Measurements from ENCODE around the gene RBM5.

RBM5 gene

DNA sequence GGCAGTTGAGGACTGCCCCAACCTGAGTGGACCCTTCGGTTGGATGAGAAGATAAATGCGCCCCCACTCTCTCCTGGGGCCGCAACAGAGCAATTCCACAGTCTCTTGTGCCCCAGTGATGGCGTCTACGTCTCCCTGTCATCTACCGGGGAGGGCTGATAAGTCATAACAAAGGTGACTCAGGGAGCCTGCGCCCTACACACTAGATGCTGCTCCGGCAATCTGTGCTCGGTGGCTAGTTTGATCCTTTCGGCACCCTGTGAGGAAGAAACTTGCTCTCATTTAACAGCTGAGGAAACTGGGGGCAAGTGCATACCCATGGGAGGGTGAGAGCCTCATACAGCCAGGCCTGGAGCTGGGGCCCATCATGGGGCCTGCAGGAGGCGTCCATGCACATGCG, 52.3 kb downstream of the RBM5 start:
- DNase-seq = no peak

DNA sequence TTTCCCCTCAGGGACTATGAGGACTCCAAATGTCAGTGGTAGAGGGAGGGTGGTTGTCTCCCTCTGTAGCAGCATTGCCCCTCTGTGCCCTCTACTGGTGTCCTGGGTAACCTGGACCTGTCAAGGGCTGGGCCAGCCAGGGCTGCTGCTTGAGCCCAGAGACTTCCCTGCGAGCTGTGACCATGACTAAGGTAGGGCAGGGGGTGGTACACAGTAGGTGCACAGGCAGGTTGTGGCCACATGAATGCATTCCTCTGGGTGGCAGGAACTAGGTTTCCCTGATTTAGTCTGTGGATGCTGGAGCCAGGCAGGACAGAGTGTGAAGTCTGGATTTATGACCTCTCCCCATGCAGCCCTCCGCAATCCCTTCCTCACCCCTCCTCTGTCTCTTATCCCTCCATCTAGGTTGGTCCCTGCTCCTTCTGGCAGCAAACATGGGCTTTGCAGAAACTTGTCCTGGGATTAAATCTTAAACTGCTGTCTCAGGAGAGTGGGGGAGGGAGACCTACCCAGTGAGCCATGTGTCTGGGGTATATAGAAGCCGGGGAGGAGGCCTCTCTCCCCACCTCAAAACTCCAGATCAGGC, 57.7 kb downstream of the RBM5 start:
- no peak for DNase-seq

DNA sequence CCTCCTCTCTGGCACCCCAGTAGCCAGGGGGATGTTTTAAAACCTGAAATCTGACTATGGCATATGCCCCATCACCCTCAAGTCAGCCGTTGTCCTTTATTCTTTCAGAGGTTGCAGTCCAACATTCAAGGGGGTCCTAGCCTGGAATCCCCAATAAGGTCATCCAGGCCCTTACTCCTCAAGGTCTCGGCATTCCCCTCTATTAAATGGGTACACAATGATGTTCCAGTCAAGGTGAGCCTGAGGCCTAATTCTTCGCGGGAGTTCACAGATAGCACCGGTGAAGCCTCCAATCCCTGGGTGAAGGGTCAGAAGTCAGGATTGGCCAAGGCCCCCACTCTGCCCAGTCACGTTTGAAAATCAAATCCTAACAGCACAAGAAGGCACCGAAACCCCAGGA, 58.3 kb downstream of the RBM5 start:
- no peak for DNase-seq

DNA sequence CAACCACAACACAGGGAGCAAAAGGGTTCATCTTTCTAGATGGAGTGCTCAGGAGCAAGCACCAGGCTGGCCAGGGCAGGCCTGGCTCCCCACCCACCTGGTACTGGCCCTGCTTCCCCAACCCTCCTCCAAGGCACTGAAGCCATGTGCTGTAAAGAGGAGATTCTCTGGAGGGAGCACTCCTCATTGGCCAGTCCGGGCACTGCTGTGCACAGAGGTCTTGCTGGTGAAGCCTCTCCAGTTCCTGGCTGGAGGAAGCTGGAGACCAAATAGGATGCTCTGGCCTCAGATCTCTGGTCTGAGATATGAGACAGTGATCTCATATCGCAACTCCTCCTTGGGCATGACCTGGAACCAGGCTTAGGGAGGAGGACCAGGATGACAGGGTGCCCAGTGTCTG, 58.7 kb downstream of the RBM5 start:
- no peak for DNase-seq

DNA sequence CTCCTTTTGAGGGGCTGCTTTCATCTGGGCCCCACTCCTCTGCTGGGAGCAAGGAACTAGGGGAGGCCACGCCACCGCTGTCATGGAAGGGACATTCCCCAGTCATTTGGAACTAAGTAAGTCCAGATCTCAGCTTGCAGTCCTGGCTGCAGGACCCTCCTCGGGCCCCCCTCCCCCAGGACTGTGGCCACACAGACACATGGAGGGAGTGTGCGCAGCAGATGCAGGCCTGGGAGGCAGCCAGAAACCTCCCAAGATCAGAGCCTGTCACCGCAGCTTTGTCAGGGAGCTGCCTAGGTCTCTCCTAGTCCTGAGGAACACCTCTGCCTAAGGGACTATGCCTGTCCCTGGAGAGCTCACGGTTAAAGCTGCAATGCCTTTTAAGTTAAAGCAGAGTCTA, 59.1 kb downstream of the RBM5 start:
- DNase-seq = no peak

DNA sequence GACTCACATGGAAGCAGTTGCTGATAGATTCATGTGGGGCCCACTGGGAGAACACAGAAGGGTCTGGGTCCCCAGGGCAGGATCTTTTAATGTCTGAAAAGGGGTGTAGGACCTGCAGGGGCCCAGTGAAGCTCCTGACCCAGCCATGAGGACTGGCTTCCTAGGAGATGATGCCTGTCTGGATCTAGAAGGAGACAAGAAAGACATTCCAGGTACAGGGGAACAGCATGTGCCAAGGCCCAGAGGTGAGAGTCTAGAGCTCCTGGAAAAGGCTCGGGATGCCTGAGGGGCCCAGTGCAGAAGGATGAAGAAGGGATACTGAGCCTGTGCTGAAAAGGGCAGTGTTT, 61.7 kb downstream of the RBM5 start:
- no peak for DNase-seq

DNA sequence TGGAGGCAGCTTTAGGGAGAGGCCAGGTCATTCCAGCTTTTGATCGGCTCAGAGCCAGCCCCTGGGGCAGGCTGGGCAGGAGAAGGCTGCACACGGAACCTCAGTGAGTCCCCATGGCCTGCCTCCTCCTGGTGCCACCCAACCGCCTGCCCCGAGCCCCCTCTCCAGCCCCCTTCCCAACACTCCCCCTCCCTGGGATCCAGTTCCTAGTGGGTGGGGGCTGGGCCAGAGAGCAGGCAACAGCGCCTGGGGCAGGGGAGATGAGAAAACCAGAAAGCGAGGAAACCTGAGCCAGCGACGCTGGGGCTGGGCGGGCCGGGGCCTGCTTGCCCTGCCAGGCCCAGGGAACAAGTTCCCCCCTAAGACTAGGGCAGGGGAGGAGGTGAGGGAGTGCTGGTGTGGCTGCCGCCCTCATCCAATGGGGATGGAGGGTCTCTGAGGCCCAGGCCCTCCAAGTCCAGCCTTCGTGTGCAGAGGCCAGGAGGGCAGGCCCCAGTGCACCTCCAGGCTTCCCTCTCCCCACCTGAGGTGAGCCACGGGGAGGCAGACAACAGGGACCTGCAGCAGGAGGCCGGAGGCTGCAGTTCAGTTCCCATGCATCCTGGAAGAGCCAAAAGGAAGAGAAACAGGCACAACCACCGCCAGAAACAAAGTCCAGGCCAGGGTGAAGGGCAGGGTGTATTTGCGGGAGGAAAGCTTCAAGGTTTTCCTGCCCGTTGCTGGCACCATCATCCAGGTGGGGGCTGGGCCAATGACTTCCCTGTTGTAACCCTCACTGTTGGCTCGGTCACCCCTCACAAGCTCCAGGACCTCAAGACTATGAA, 62.4 kb downstream of the RBM5 start:
- no peak for DNase-seq

DNA sequence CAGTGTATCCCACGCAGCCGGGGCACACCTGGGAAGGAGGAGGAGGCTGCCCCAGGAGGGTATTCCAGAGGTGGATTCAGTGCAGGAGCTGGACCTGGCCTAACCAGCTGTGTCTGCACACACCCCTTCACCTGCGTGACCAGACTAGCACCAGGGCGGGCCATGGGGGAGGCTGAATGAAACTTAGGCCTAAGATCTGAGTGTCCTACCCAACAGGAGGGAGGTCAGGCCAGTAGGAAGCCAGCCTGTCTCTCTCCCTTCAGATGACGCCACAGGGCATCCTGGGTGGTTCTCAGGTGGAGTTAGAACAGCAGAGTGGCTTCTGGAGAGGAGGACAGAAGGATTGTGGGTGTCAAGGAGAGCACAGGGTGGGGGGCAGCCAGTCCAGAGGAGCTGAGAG, 63.0 kb downstream of the RBM5 start:
- no peak for DNase-seq

DNA sequence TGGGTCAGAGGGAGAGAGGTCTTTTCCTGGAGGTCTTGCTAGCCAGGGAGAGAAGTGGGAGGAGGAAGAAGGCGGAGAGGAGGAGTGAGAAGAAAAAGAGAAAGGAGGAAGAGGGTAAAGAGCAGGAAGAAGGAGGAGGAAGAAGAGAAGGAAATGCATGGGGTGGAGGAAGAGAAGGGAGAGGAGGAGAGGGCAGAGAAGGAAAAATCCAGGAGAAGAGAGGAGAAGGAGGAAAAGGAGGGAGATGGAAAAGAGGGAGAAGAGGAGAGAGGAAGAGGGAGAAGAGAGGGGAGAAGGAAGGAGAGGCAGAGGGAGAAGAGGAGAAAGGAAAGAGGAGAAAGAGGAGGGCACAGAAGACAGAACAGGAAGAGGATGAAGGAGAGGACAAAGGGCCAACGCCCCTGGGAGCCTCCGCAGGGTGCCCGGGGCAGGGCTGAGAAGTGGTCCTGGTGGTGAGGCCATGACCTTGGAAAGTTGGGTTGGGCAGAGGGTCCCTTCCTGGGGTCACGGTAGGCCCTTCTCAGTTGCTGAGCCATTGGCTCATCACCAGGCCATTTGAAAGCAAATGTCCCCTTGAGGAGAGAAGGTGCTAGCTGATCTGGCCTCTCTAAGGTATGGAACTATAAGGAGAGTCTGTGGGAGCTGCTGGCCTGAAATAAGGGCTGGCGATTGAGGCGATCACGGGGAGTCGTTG, 65.2 kb downstream of the RBM5 start:
- DNase-seq = no peak

DNA sequence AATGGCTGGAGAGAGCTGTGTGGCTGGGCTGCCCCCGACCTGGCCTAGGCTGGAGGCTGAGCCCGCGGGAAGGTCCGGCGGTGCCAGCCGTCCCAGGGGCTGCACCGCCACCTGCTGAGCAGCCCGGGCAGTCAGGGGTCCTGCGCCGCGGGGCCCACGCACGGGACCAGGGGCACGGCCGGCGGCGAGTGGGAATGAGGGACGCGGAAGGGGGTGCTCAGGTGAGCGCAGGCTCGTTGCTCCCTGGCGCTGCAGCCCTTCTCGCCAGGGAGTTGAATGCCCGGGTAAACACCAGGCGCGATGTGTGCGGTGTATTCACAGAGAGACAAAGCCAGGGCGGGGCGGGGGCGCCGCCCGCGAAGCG, 65.7 kb downstream of the RBM5 start:
- no peak for DNase-seq

DNA sequence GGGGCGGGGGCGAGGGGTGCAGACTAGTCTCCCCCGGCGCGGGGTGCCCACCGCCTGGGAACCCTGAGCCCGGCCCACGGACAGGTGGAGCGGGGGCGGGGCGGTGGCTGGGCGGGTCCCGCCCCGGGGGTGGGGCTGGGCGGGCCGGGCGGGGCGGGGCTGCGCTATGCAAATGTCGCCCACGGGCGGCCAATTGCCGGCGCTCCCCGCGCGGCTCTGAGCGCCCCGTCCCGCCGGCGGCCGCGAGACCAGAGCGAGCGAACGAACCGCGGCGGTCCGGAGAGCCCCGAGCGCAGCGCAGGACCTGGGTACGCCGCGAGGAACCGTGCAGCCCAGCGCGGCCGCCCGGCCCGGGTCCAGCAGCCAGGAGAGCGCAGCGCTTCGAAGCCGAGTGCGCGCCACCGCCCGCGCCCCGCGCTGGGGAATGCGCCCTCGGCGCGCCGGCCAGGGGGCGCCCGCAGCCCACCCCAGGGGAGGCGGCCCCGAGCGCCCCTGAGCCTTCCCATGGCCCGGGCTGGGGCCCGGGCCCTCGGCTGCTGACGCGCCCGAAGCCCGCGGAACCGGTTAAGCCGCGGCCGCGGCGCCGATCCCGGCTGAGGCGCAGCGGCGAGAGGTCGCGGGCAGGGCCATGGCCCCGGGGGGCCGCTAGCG, 66.2 kb downstream of the RBM5 start, which contains the start of gene SEMA3F:
Gene SEMA3F, plus strand, starts transcription at position 485 of the 651 bp plus-strand sequence. CDS start 4,299 bp downstream, outside the sequence.
- no peak for DNase-seq

DNA sequence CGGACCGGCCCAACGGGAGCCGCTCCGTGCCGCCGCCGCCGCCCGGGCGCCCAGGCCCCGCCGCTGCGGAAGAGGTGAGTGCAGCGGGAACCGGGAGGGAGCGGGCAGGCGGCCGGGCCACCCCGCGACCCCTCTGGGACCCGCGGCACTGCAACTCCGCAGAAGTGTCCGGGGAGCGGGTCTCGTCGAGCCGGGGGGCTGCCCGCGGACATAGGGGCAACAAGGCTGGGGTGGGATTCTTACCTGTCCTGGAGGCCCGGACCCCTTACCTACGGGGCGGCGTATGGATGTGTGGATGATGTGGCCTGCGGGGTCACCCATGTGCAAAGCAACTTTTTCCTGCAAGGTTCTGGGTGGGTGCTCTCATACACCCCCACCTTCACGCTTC, 66.8 kb downstream of the RBM5 start:
- no peak for DNase-seq

DNA sequence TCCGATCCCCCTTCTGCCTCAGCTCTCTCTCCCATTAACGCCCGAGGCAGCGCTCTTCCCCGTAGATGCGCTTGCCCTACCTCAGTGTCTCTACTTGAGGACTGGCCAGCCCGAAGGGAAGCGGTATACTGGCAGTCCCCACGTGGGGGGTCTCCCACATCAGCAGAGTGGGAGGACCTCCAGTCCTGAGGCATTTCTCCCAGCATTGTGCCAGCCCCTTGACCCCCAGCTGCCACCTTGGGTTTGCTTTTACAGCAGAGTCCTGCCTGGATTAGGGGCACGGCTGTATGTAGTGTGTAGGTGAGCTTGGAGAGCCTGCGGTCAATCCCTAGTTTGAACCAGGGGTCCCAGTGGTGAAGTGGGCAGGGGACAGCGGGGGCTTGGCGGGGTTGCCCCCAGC, 67.2 kb downstream of the RBM5 start:
- DNase-seq = no peak

DNA sequence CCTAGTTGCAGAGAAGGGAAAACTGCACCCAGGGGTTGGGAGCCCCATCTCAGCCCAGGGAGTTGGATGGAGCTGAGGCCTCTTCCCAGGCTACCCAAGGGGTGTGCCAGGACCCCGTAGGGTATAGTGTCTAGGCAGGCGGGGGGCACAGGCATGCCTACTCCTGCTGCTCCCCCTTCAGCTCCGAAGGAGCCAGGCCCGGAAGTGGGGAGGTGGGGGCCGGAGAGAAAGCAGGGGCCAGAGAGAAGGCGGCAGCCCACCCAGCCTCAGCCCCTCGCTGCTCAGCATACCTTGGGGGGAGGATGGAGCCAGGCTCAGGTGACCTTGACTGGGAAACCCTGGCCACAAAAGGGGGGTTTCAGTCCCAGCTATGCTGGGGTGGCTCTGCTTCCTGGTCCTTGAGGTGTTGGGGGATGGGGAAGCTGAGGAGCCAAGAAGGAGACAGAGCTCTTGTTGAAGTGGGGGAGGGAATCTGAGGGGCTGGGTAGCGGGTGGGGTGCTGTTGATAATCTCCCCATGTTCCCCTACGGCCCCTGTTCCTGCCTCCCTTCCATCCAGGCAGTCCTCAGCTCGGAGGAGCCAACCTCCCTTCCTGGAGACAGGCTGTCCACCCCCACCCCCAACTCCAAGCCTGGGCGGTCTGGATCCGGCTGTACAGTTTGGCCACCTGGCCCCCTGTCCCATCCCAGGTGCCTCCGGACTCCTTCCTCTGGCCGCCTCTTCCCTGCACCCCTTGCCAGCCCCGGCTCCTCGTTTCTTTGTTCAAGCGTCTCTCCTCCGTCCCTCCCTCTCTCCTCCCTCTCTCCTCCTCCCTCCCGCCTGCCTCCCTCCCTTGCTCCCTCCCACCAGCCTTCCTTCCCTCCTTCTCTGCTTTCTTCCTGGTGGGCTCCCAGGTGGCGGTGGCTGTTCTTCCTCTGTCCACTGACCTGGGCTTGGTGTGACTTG, 68.1 kb downstream of the RBM5 start:
- no peak for DNase-seq

DNA sequence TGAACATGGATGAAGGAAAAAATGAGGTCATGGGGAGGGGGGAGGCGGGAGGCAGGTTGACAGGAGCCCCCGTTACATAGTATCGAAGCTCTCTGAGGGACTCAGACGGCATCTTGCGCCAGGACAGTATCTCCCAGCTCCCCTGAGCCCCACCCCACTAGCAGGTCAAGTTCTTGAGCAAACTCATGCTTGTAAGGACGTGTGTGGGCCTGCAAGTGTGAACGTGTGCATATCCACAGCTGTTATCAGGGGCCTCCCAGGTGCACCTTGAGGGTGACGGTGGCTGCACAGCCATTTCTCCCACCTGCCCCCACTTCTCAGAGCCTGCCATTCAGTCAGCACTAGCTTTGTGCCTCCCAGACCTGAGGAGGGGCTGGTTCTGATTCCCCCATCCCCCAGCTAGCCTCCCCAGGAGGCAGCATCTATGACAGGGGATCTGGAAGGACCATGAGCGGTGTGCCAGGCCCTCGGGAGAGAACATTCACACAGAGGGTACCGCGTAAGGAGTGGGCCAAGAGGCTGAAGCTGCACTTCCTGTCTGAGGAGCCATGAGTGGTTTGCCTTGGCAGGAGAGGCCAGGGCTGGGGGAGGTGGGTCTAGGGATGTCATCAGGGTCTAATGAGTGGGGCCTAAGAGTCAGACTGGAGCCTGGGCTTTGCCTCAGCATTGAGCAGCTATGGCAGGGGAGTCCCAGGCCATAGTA, 69.3 kb downstream of the RBM5 start:
- no peak for DNase-seq

DNA sequence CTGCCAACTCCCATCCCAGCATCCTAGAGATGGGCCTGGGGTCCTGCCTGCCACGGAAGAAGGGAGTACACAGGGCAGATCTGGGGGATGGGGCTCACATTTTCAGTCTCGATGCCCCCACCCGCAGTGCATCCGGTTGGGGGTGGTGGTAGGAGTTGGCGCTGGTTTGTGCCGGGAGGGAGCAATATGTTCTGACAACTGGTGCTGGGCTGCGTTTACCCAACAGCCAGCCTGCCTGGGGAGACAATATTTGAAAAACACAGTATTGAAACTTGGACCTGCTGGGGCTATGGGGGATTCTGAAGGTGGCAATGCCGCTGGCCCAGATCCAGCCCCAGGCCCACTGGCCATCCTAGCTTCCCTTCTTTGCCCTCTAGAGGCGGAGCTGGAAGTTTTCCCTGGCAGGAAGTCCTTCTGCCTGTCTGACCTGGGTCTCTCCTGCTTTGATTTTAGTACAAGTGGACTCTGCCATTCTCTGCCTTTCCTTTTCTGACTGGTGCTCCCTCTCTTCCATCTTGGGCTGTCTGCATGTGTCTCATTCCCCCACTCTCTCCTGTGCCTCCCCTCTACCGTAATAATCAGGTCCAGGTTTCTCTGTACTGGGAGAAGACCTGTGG, 69.9 kb downstream of the RBM5 start:
- no peak for DNase-seq

DNA sequence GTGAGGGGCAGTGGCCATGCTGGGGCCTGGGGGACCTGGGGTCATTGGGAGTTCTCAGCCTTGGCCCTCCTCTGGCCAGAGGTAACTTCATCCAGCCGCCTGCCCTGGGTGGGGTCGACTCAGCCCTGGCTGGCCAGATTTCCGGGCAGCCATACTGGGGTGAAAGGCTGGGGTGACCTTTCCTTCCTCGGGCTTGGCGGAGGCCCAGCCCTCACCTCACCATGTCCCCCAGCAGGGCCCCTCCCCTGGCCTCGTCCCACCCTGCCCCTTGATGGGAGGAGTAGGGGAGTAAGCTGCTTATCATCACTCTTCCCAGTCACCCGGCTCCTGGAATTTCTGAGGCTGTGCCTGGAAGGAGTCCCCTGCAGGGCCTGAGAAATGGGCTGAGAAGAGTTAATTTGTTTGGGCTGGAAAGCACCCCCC, 71.9 kb downstream of the RBM5 start:
- DNase-seq = no peak

DNA sequence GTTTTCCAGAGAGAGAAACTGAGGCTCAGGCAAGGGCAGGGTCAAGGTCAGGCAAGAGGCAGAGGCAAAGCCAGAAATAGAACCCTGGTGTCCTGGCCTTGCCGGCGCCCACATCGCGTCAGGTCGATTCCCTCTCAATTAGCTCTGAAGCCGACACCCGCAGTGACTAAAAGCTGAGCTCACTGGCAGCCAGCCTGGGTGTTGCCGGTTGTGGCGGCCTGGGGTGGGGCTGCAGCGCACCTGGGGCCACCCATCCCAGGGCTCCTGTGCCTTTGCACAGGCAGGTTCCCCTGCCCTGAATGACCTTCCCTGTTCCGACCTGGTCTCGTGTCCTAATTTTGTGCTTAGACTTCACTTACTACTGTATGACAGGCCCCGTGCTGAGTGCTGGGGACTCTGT, 72.6 kb downstream of the RBM5 start:
- DNase-seq = no peak

DNA sequence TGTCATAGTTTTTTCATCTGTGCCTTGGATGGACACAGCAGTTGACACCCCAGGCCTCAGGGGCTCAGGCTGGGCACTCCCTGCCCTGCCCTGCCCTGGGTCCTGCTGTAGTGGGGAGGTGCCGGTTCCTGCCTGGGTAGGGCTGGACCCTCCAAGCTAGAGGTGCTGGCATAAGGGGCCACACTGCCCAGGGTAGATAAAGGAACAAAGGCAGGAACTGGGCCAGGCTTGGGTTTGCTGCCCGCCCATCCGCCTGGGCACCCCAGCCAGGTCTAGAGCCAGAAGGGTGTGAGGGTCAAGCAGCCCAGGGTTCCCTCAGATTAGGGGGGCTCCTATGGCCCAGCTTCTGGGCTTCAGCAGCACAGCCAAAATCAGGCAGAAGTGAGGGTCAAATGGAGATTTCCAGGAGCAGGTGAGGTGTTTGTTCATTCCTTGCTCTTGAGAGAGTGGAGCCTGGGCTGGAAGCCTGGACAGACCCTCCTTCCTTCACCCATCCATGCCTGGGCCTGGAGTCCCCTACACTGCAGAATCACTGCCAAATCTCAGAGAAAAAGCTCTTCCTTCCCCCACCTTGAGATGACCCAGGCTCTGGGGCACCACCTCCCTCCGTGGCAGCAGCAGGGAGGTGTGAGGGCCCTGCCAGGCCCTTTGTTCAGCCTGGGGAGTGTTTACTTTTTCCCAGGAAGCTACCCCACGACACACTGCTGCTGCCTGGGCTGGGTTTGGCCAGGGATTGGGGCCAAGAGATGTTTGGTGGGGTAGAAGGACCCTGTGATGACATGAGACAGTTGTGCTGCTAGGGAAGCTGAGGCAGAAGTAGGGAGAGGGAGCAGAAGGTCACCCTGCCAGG, 73.5 kb downstream of the RBM5 start:
- DNase-seq = no peak
